Measurements from ENCODE around the gene METTL24. TPM values are rescaled to one million over a fixed set of nuclear protein-coding genes. Genes with fewer than 3 reads are reported as not detected.

Gene METTL24
- total and polyA plus RNA-seq, 2 of the 8 experiments (the other 6 are each of a cell fraction or from before 2014, with no cell fraction given) = 0.30 to 0.39 TPM

GRCh38 chr6:110250838-110251237 is 107.3 kb downstream of the METTL24 start (continued):
- TF ChIP-seq CHD7 (IDR thresholded peaks at IDR 0.05; ENCODE audit: insufficient replicate concordance, low read length) = no peak
- TF ChIP-seq RAD21 (IDR thresholded peaks at IDR 0.05 in 1 of 2, conservative IDR thresholded peaks at IDR 0.05 in 1 of 2; ENCODE audit: low read depth in 2 of 2, low read length in 2 of 2) = peak; percentile 46 to 57
